GM19099 (cell line): ENCODE data around the gene PPP6R2.

ENCODE experiments used
- POLR2A ChIP-seq: IDR thresholded peaks from 3 replicates; pipeline ENCODE4 v1.6.1; 2011; ENCODE audit warnings: low read depth; ENCODE audit not compliant: insufficient read length; ENCODE audit errors: extremely low read depth

The PPP6R2 gene

GRCh38 chr22:50346470-50346869, 3.3 kb downstream of the PPP6R2 start:
- no peak for TF ChIP-seq POLR2A

- no peak for TF ChIP-seq POLR2A
These were observed 4.0 kb downstream of the PPP6R2 start for GRCh38 chr22:50347157-50347556.

GRCh38 chr22:50348058-50348457, 4.9 kb downstream of the PPP6R2 start:
- TF ChIP-seq POLR2A, result no peak

GRCh38 chr22:50356186-50356585, 13.1 kb downstream of the PPP6R2 start:
- TF ChIP-seq POLR2A, result no peak

GRCh38 chr22:50357222-50357621, 14.1 kb downstream of the PPP6R2 start:
- TF ChIP-seq POLR2A, result no peak

GRCh38 chr22:50357756-50358155, 14.6 kb downstream of the PPP6R2 start:
- TF ChIP-seq POLR2A, result no peak

- TF ChIP-seq POLR2A, result no peak
These were observed 17.5 kb downstream of the PPP6R2 start for GRCh38 chr22:50360578-50360977.

- TF ChIP-seq POLR2A, result no peak
These were observed 18.1 kb downstream of the PPP6R2 start for GRCh38 chr22:50361222-50361621.

- no peak for TF ChIP-seq POLR2A
These were observed 18.6 kb downstream of the PPP6R2 start for GRCh38 chr22:50361688-50362087.

GRCh38 chr22:50363166-50363802, 20.2 kb downstream of the PPP6R2 start:
- TF ChIP-seq POLR2A, result no peak

- no peak for TF ChIP-seq POLR2A
These were observed 24.8 kb downstream of the PPP6R2 start for GRCh38 chr22:50367778-50368500.

GRCh38 chr22:50371101-50371648, 28.0 kb downstream of the PPP6R2 start:
- no peak for TF ChIP-seq POLR2A

GRCh38 chr22:50376085-50376651, 33.0 kb downstream of the PPP6R2 start:
- no peak for TF ChIP-seq POLR2A

GRCh38 chr22:50396751-50397370, 53.7 kb downstream of the PPP6R2 start:
- TF ChIP-seq POLR2A, result no peak

- TF ChIP-seq POLR2A, result no peak
These were observed 55.9 kb downstream of the PPP6R2 start for GRCh38 chr22:50398831-50399648.

GRCh38 chr22:50399751-50400331, 56.7 kb downstream of the PPP6R2 start:
- TF ChIP-seq POLR2A, result no peak
